Liver (tissue), 3 donors: ENCODE data around the gene RRP15.

Source experiments
- ATF3 ChIP-seq: IDR thresholded peaks from 2 replicates; pipeline ENCODE4 v1.6.1; 2016; ENCODE audit warnings: antibody characterized with exemption
- CTCF ChIP-seq: fragments of 150-350 bp; IDR thresholded peaks from 2 replicates; pipeline ENCODE4 v1.5.1; 2017; ENCODE audit warnings: improper control_type of control experiment, low read depth, low read length; ENCODE audit not compliant: missing input control
- EGR1 ChIP-seq, 2 donors: IDR thresholded peaks; 2 replicates each; pipeline ENCODE4 v1.6.1; 2016 to 2018; ENCODE audit warnings: antibody characterized with exemption in 2 of 2, low read depth in 2 of 2
- FOXA1 ChIP-seq: IDR thresholded peaks from 2 replicates; pipeline ENCODE4 v1.6.1; 2016; ENCODE audit warnings: antibody characterized with exemption
- GABPA ChIP-seq, 2 donors: IDR thresholded peaks in 1 of 2; conservative IDR thresholded peaks in 1 of 2; 2 replicates each; pipeline ENCODE4 v1.6.1; 2016; ENCODE audit warnings: antibody characterized with exemption in 2 of 2, mild to moderate bottlenecking in 1 of 2, moderate library complexity in 1 of 2
- HNF4G ChIP-seq: IDR thresholded peaks from 2 replicates; pipeline ENCODE4 v1.6.1; 2016; ENCODE audit warnings: antibody characterized with exemption
- MAX ChIP-seq: IDR thresholded peaks from 2 replicates; pipeline ENCODE4 v1.6.1; 2016; ENCODE audit warnings: antibody characterized with exemption
- RAD21 ChIP-seq, 2 donors: IDR thresholded peaks; 2 replicates each; pipeline ENCODE4 v1.6.1; 2016; ENCODE audit warnings: antibody characterized with exemption in 2 of 2, mild to moderate bottlenecking in 2 of 2
- REST ChIP-seq: IDR thresholded peaks from 2 replicates; pipeline ENCODE4 v1.6.1; 2016; ENCODE audit warnings: antibody characterized with exemption, mild to moderate bottlenecking
- RXRA ChIP-seq, 2 donors: IDR thresholded peaks; 2 replicates each; pipeline ENCODE4 v1.6.1; 2017 to 2018; ENCODE audit warnings: antibody characterized with exemption in 2 of 2, mild to moderate bottlenecking in 1 of 2
- TAF1 ChIP-seq: conservative IDR thresholded peaks from 2 replicates; pipeline ENCODE4 v1.6.1; 2016; ENCODE audit warnings: antibody characterized with exemption, mild to moderate bottlenecking
- YY1 ChIP-seq: IDR thresholded peaks from 2 replicates; pipeline ENCODE4 v1.6.1; 2016; ENCODE audit warnings: antibody characterized with exemption, mild to moderate bottlenecking
- ZBTB33 ChIP-seq: IDR thresholded peaks from 2 replicates; pipeline ENCODE4 v1.6.1; 2016; ENCODE audit warnings: antibody characterized with exemption
- donor health status: healthy.
- donor health status: healthy.

GRCh38 chr1:218249338-218250140, 35.6 kb upstream of the RRP15 start:
- no peak for TF ChIP-seq CTCF
- TF ChIP-seq REST = no peak
- no peak for TF ChIP-seq GABPA (IDR thresholded peaks at IDR 0.05 in 1 of 2, conservative IDR thresholded peaks at IDR 0.05 in 1 of 2)
- no peak for TF ChIP-seq RAD21 (IDR thresholded peaks at IDR 0.05)
- TF ChIP-seq ZBTB33 = no peak
- TF ChIP-seq HNF4G = no peak
- TF ChIP-seq TAF1 = no peak
- no peak for TF ChIP-seq EGR1 (IDR thresholded peaks at IDR 0.05; ENCODE audit: low read depth in 2 of 2)
- no peak for TF ChIP-seq YY1
- no peak for TF ChIP-seq RXRA (IDR thresholded peaks at IDR 0.05)
- TF ChIP-seq MAX = no peak
- TF ChIP-seq ATF3 = no peak
- TF ChIP-seq FOXA1 = no peak
